Tibial nerve (tissue), 4 donors: Measurements from ENCODE around the gene CDCA3.

Experiments used
- EP300 ChIP-seq, 2 donors: sonication (generic); formaldehyde crosslinking; IDR thresholded peaks; one replicate each; pipeline ENCODE4 v1.6.1; 2017; ENCODE audit warnings: antibody characterized with exemption in 2 of 2, mild to moderate bottlenecking in 1 of 2
- POLR2A ChIP-seq, 2 donors: fragments of 450-650 bp; IDR thresholded peaks; one replicate each; pipeline ENCODE4 v1.6.1; 2017; ENCODE audit warnings: antibody characterized with exemption in 2 of 2, mild to moderate bottlenecking in 2 of 2, moderate library complexity in 2 of 2
- TF ChIP-seq, protein P1 (sequence below), 5 experiments: fragments of 200-600 bp in 3 of 5; fragments of 450-650 bp in 2 of 5; sonication (generic) in 3 of 5; IDR thresholded peaks; one replicate each; pipeline ENCODE4 v1.5.1; 2016 to 2019; ENCODE audit warnings: antibody characterized with exemption in 5 of 5, mild to moderate bottlenecking in 3 of 5, moderate library complexity in 2 of 5

DNA sequence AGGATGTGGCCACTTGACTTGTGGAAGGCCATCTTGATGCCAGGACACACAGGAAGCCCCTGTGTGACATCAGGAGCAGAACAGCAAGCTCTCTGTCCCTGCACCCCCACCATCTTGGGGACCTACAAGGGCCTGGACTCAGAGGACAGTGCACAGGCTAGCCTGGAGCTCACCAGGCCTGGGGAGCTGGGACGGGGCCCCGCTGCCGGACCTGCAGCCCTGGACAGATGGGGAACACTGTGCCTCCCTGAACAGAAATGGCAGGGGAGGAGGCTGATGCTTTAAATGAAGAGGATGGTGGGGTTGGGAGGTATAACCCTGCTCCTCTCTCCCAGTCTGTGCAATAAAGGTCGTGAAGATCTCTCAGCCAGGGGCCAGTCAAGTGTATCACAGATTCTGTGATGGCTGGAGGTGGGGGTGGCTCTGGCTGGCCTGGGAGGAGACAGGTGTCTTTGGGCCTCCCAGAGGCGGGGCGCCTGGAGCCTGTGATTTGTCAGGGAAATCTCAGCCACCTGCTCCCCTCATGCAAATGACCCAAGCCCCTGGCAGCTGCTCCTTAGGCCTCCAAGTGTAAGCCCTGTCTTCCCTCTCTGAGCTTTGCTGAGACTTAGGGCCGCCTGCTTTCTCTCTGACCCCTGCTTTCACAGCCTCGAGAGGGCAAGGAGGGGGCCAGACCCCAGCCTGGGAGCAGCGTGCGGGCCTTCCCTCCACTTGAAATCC lies 11.4 kb downstream of the CDCA3 start:
- TF ChIP-seq, protein P1, sequence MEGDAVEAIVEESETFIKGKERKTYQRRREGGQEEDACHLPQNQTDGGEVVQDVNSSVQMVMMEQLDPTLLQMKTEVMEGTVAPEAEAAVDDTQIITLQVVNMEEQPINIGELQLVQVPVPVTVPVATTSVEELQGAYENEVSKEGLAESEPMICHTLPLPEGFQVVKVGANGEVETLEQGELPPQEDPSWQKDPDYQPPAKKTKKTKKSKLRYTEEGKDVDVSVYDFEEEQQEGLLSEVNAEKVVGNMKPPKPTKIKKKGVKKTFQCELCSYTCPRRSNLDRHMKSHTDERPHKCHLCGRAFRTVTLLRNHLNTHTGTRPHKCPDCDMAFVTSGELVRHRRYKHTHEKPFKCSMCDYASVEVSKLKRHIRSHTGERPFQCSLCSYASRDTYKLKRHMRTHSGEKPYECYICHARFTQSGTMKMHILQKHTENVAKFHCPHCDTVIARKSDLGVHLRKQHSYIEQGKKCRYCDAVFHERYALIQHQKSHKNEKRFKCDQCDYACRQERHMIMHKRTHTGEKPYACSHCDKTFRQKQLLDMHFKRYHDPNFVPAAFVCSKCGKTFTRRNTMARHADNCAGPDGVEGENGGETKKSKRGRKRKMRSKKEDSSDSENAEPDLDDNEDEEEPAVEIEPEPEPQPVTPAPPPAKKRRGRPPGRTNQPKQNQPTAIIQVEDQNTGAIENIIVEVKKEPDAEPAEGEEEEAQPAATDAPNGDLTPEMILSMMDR (IDR thresholded peaks at IDR 0.05): no peak
- TF ChIP-seq EP300 (IDR thresholded peaks at IDR 0.05) (no peak), POLR2A (IDR thresholded peaks at IDR 0.05) (no peak)
